GM18498 (cell line): ENCODE data around the gene C6orf89.
"Not testable (repeated sequence)": the region's sequence is repeated elsewhere in the genome, so short reads cannot be mapped to it uniquely, and the experiment has no call there.

Experiments
- ATAC-seq: cut with Tn5 transposase; IDR thresholded peaks from one replicate; pipeline ENCODE4 v1.9.1; 2021; ENCODE audit warnings: mild to moderate bottlenecking, moderate library complexity; ENCODE audit not compliant: unreplicated experiment

Gene C6orf89

GRCh38 chr6:36945301-36945700, 59.5 kb downstream of the C6orf89 start:
- ATAC-seq: no peak

- ATAC-seq: no peak
Measured at GRCh38 chr6:36946526-36946925, 60.8 kb downstream of the C6orf89 start.

- no peak for ATAC-seq
Measured at GRCh38 chr6:36947570-36948351, 62.0 kb downstream of the C6orf89 start.

- ATAC-seq: not testable (repeated sequence)
Measured at GRCh38 chr6:36949076-36949475, 63.3 kb downstream of the C6orf89 start.

GRCh38 chr6:36949636-36950035, 63.9 kb downstream of the C6orf89 start:
- ATAC-seq: no peak

GRCh38 chr6:36953931-36954261, 68.1 kb downstream of the C6orf89 start:
- ATAC-seq: no peak

GRCh38 chr6:36954262-36954931, 68.6 kb downstream of the C6orf89 start, which contains the start of gene PI16:
TSS of gene PI16 (plus strand) at chr6:36954738. CDS start at chr6:36954761, 23 bp downstream.
- no peak for ATAC-seq

- no peak for ATAC-seq
Measured at GRCh38 chr6:36955136-36955535, 69.4 kb downstream of the C6orf89 start.

GRCh38 chr6:36955671-36956445, 70.1 kb downstream of the C6orf89 start:
- no peak for ATAC-seq

- no peak for ATAC-seq
Measured at GRCh38 chr6:36956446-36956820, 70.7 kb downstream of the C6orf89 start.

GRCh38 chr6:36957773-36958271, 72.1 kb downstream of the C6orf89 start:
- ATAC-seq: no peak

GRCh38 chr6:36958775-36959554, 73.2 kb downstream of the C6orf89 start:
- no peak for ATAC-seq

GRCh38 chr6:36959555-36960250, 74.0 kb downstream of the C6orf89 start:
- no peak for ATAC-seq

GRCh38 chr6:36961441-36962435, 76.0 kb downstream of the C6orf89 start:
- ATAC-seq: no peak

- ATAC-seq: no peak
Measured at GRCh38 chr6:36962874-36963273, 77.1 kb downstream of the C6orf89 start.

- no peak for ATAC-seq
Measured at GRCh38 chr6:36963451-36964290, 77.9 kb downstream of the C6orf89 start.

- no peak for ATAC-seq
Measured at GRCh38 chr6:36964349-36964748, 78.6 kb downstream of the C6orf89 start.

- ATAC-seq: no peak
Measured at GRCh38 chr6:36964908-36965307, 79.2 kb downstream of the C6orf89 start.
